HG03039 (cell line): ENCODE measurements around the gene PODN.

ENCODE experiments used
- ATAC-seq: cut with Tn5 transposase; IDR thresholded peaks from one replicate; pipeline ENCODE4 v1.9.1; 2021; ENCODE audit warnings: mild to moderate bottlenecking, moderate library complexity; ENCODE audit not compliant: unreplicated experiment

The PODN gene

DNA sequence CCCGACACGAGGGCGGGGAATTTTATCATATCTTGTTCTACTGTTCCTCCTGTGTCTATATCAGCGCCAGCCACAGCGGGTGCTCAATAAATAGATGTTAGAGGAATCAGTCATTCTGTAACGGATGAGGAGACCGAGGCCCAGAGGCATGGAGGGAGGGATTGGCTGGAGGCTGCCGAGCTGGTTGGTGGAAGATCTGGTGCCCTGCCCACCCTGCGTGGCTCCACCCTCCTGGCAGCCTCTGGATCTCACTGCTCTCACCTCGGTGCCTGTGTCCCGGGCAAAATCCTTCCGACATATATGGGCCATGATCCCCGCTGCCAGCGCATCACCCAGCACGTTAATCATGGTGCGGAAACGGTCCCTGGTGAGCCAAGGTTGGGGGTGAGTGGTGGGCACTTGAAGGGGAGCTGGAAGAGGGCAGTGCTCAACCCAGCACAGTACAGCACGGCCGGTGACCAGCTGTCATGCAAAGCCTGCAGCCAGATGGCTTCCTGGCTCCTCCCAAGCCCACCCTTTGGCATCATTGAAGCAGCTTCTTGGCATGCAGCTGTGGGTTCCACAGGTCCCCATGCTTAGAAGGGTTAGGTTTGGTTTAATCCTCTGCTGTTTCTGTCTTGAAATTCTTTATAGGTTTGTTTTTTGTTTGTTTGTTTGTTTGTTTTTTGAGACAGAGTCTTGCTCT lies 26.7 kb downstream of the PODN start:
- ATAC-seq, result no peak

- no peak for ATAC-seq
Measured at GRCh38 chr1:53089478-53090226, 27.6 kb downstream of the PODN start.

DNA sequence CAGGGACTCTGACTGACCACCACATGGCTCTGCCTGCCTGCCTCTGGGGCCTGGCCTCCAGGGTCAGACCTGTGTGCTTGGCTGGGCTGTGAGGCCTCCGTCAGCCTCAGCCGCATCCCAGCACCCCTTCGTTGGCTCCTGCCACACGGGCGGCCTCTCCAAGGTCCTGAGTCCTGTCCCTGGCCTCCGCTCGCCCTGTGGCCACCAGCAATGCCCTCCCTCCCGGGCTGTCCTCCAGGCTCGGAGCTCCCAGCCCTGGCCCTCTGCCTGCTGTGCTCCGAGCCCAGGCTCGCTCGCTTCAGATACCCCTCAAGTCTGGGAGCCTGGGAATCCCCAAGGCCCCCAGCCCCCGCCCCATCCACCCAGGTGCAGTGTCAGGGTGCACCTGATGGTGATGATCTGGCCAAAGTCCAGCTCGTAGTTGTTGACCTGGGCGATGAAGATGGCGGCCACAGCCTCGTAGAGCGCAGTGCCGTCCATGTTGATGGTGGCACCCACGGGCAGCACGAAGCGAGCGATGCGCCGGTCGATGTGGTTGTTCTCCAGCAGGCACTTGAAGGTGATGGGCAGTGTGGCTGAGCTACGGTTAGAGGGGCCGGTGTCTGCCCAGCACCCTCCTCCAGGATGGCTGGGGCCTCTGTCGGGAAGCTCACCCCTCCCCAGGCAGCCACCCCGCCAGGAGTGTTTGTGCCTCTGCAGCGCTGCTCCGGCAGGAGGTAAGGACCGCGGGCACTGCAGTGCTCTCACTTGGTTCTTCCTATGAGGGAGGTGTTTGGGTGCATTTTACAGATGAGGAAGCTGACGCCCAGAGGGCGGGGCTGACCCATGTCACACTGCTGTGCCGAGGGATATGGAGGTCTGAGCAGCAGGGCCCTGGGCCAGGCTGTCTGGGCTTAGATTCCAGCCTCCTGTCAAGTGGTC lies 28.5 kb downstream of the PODN start:
- ATAC-seq, result no peak

GRCh38 chr1:53091841-53092645 lies 30.0 kb downstream of the PODN start:
- ATAC-seq, result no peak

GRCh38 chr1:53092659-53093450 lies 30.8 kb downstream of the PODN start:
- no peak for ATAC-seq

DNA sequence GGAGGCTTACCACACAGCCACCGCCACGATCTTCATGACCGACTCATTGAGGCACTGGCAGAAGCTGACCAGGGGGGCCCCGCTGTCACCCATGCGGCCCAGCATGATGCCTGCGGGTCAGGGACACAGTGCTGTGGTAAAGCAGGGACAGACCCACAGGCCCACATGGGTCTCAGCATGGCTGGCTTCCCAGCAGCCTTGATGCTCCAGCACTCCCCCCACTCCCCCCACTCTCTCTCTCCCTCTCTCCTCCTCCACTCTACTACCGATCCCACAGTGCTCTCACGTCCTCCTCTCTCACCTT lies 31.4 kb downstream of the PODN start:
- ATAC-seq, result no peak

GRCh38 chr1:53093778-53094532 lies 31.9 kb downstream of the PODN start:
- no peak for ATAC-seq

GRCh38 chr1:53094533-53094919 lies 32.5 kb downstream of the PODN start:
- ATAC-seq, result no peak

DNA sequence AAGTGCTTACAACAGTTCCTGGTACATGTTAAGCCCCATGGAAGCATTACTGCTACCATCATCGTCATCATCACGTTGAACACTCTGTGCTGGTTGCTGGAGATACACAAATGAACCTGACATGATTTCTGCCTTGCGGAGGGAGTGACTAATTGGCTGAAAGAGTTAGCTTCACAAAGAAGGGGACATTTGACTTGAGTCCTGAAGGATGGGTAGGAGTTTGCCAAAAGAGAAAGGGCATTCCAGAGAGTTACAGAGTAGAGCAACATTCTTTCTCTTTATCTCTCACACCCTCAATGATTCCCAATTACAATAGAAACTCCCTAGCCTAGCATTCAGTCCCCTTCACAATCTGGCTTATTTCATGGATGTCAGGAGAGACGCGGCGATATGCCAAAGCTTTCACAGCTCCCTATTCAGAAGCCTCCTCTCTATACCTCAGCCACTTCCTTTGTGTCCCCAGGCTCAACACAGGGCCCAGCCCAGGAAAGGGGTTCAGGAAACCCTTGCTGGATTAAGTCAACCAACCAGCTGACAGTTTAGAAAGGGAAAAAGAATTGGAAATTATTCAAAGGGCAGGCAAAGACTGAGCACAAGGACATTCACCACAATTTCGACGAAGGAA lies 42.4 kb downstream of the PODN start:
- ATAC-seq, result no peak

DNA sequence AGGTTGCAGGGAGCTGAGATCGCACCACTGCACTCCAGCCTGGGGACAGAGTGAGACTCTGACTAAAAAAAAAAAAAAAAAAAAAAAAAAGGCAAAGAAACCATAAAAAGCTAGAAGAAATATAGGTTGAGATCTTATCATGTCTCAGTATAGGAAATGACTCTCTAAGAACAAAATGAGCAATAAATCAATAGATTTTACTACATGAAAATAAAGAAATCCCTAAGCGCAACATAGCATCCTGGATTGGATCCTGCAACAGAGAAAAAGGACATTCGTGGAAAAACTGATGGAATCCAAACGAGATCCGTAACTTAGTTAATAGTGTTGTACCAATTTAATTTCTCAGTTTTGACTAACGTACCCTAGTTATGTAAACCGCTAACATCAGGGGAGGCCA lies 45.1 kb downstream of the PODN start:
- ATAC-seq, result no peak

DNA sequence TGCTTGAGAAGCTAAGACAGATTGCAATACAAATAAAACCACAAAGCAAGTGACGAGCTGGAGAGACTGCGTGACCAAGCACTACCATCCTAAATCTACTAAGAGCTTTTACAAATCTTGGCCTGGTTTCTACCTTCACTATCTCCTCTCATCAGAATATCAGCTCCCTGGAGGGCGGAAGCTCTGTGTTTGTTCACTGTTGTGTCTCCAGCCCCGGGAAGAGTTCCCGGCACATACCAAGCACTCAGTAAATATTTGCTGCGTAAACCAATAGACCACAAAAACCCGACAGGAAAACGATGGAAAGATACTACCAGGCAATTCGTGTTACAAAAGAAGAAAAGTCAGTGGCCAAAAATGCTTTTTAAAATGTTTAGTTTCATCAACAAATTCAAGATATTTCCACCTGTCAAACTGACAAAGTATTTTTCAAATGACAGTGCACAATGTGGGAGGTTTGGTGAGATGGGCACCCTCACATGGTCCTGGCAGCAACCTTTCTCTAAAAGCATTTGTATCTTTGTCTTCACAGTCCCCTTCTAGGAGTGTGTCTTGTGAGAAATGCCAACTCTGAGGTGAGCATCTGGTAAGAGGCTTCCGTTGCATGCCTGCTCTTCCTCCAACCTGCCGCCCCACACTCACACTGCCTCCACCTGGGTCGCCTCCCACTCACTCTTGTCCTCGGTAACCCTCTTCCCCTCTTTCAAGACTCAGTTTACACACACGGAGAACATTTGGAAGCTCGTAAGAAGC lies 45.7 kb downstream of the PODN start:
- no peak for ATAC-seq

- ATAC-seq, result no peak
Measured at GRCh38 chr1:53108646-53109580, 46.9 kb downstream of the PODN start.

GRCh38 chr1:53110370-53111072 lies 48.5 kb downstream of the PODN start:
- ATAC-seq, result no peak

DNA sequence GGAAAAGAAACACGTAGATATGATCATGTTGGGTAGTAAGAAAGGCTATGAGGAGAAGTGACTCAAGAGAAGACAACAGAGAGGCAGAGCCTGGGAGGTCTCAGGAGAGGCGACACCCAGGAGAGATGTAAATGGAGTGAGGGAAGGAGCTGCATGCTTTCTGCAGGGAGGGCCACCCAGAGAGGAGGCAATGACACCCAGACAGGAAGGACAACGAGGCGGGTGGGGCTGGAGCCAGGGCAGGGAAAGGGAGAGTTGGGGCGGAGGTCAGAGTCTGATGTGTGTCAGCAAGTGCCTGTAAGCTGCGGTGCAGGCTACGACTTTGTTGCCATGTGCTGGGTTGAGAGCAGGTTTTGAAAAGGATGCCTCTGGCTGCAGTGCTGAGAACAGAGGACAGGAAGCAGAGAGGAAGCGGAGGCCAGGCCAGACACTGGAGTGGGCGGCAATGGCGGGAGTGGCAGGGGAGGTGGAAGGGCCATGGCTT lies 49.1 kb downstream of the PODN start:
- no peak for ATAC-seq

DNA sequence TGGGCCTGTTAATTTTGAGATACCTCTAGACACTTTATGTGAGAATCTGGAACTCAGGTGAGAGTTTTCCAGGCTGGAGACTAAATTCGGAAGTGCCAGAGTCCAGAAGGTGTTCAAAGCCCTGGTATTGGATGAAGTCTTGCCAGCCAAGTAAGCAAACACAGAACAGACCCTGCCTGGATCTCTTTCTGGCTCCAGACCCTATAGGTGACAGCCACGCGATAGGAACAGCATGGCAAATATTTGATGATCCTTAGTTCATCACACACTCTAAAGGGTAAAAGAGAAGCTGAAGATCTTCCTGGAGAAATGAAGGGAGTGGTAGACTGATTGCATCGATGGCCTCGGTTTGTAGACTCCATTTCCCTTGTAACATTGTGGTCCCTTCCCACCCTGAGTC lies 49.7 kb downstream of the PODN start:
- ATAC-seq, result no peak

DNA sequence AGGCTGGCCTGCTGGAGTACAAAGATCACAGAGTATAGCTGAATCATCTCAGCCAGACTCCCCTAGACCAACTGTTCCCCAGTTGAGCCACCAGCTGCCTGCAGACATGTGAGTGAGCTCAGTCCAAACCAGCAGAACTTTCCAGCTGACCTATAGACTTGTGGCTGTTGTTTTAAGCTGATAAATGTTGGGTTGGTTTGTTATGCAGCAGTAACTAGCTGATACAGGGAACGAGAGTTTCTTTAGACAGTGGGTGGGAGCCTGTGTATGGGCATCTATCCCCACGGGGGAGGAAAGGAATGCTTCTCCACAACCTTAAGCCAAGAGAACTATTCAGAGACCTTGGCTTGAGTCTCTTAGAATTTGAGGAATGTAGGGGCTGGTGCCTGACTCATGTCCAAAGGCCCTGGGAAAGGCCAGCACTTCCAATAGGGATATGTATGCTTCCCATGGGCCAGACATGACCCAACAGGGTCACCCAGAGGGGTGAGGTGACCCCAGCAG lies 50.3 kb downstream of the PODN start:
- ATAC-seq, result no peak
